Activated T-cell treated with anti-CD3 and anti-CD28 coated beads for 1 hour (primary cell): ENCODE results near the gene ZSWIM9.

Experiments used
- DNase-seq: peaks from one replicate; pipeline ENCODE4 v3.0.0-alpha.2; 2020; ENCODE audit warnings: low read depth

ZSWIM9 gene

GRCh38 chr19:48169939-48170803 lies at the start of gene ZSWIM9, which contains the start of gene LIG1:
ZSWIM9 (plus strand) TSS chr19:48170680; CDS start chr19:48171803, 1,123 bp downstream.
LIG1 (minus strand) TSS chr19:48170344; CDS start chr19:48165566, 4,778 bp downstream.
- DNase-seq = peak; percentile 82

- DNase-seq = no peak
Observed at GRCh38 chr19:48121066-48121465, 49.4 kb upstream of the ZSWIM9 start.

GRCh38 chr19:48121909-48122371 lies 48.5 kb upstream of the ZSWIM9 start:
- DNase-seq = no peak

- no peak for DNase-seq
Observed at GRCh38 chr19:48122421-48122820, 48.1 kb upstream of the ZSWIM9 start.

- DNase-seq = no peak
Observed at GRCh38 chr19:48123907-48124651, 46.4 kb upstream of the ZSWIM9 start.

- DNase-seq = no peak
Observed at GRCh38 chr19:48127561-48127960, 42.9 kb upstream of the ZSWIM9 start.

GRCh38 chr19:48133094-48133493 lies 37.4 kb upstream of the ZSWIM9 start:
- no peak for DNase-seq

- no peak for DNase-seq
Observed at GRCh38 chr19:48135411-48135810, 35.1 kb upstream of the ZSWIM9 start.

GRCh38 chr19:48136547-48136946 lies 33.9 kb upstream of the ZSWIM9 start:
- no peak for DNase-seq

- no peak for DNase-seq
Observed at GRCh38 chr19:48137411-48137810, 33.1 kb upstream of the ZSWIM9 start.

GRCh38 chr19:48139053-48139452 lies 31.4 kb upstream of the ZSWIM9 start:
- DNase-seq = no peak

- no peak for DNase-seq
Observed at GRCh38 chr19:48147597-48148175, 22.8 kb upstream of the ZSWIM9 start.

- DNase-seq = no peak
Observed at GRCh38 chr19:48148576-48148975, 21.9 kb upstream of the ZSWIM9 start.

GRCh38 chr19:48149430-48149829 lies 21.1 kb upstream of the ZSWIM9 start:
- DNase-seq = no peak

- DNase-seq = peak; percentile 60
Observed at GRCh38 chr19:48152551-48152950, 17.9 kb upstream of the ZSWIM9 start.

GRCh38 chr19:48154003-48154402 lies 16.5 kb upstream of the ZSWIM9 start:
- no peak for DNase-seq

GRCh38 chr19:48158210-48158790 lies 12.2 kb upstream of the ZSWIM9 start:
- no peak for DNase-seq

GRCh38 chr19:48168689-48169088 lies 1.8 kb upstream of the ZSWIM9 start:
- DNase-seq = no peak

GRCh38 chr19:48169578-48169938 lies 922 bp upstream of the ZSWIM9 start:
- DNase-seq = peak; percentile 97

- DNase-seq = no peak
Observed at GRCh38 chr19:48170817-48171347, 402 bp downstream of the ZSWIM9 start.

- DNase-seq = no peak
Observed at GRCh38 chr19:48171710-48172109, 1.2 kb downstream of the ZSWIM9 start.

- no peak for DNase-seq
Observed at GRCh38 chr19:48174445-48175030, 4.1 kb downstream of the ZSWIM9 start.
